GM12872 (cell line): Measurements from ENCODE around the gene BBS9.

Source experiments
- CTCF ChIP-seq: IDR thresholded peaks from 3 replicates; pipeline ENCODE4 v1.5.1; 2011; ENCODE audit warnings: low read depth, mild to moderate bottlenecking, low read length, moderate library complexity; ENCODE audit not compliant: insufficient read depth

Gene BBS9

GRCh38 chr7:33485747-33486493, 356.6 kb downstream of the BBS9 start:
- no peak for TF ChIP-seq CTCF

- TF ChIP-seq CTCF = no peak
Measured at GRCh38 chr7:33486633-33487032, 357.3 kb downstream of the BBS9 start.

GRCh38 chr7:33487998-33488682, 358.8 kb downstream of the BBS9 start:
- no peak for TF ChIP-seq CTCF

- no peak for TF ChIP-seq CTCF
Measured at GRCh38 chr7:33494474-33494873, 365.1 kb downstream of the BBS9 start.

- TF ChIP-seq CTCF = no peak
Measured at GRCh38 chr7:33495207-33495606, 365.8 kb downstream of the BBS9 start.

- TF ChIP-seq CTCF = no peak
Measured at GRCh38 chr7:33497051-33497450, 367.7 kb downstream of the BBS9 start.

- no peak for TF ChIP-seq CTCF
Measured at GRCh38 chr7:33500703-33501701, 371.6 kb downstream of the BBS9 start.
